HepG2 (cell line): ENCODE measurements around the gene PELO. TPM values are rescaled to one million over a fixed set of nuclear protein-coding genes. Genes with fewer than 3 reads are reported as not detected.

Source experiments
- ARID5B ChIP-seq: IDR thresholded peaks from 2 replicates; pipeline ENCODE4 v1.4.0; 2020; ENCODE audit warnings: mild to moderate bottlenecking, missing genetic modification reagents
- CREB1 ChIP-seq, 2 experiments: fragments of 450-650 bp in 1 of 2; IDR thresholded peaks; 2 replicates each; pipeline ENCODE4 v1.6.1; 2016 to 2017; ENCODE audit warnings: control low read depth in 1 of 2, mild to moderate bottlenecking in 1 of 2, missing compliant biosample characterization in 1 of 2, missing genetic modification characterization in 1 of 2
- DBP ChIP-seq: sonication (generic); formaldehyde crosslinking; IDR thresholded peaks from 2 replicates; pipeline ENCODE4 v1.4.0; 2020; ENCODE audit warnings: missing genetic modification reagents; ENCODE audit errors: not compliant biosample characterization
- DMTF1 ChIP-seq: sonication (generic); formaldehyde crosslinking; IDR thresholded peaks from 2 replicates; pipeline ENCODE4 v1.4.0; 2020; ENCODE audit warnings: mild to moderate bottlenecking, missing genetic modification reagents
- DR1 ChIP-seq: sonication (generic); formaldehyde crosslinking; IDR thresholded peaks from 2 replicates; pipeline ENCODE4 v1.8.0; 2021; ENCODE audit warnings: mild to moderate bottlenecking, missing genetic modification reagents, inconsistent platforms
- GMEB1 ChIP-seq: sonication (generic); formaldehyde crosslinking; IDR thresholded peaks from 2 replicates; pipeline ENCODE4 v1.5.1; 2020; ENCODE audit warnings: missing genetic modification reagents, mild to moderate bottlenecking, borderline replicate concordance
- GRHL1 ChIP-seq: sonication (generic); formaldehyde crosslinking; conservative IDR thresholded peaks from 2 replicates; pipeline ENCODE4 v1.8.0; 2022; ENCODE audit warnings: missing genetic modification reagents
- HOXA5 ChIP-seq: sonication (generic); formaldehyde crosslinking; IDR thresholded peaks from 2 replicates; pipeline ENCODE4 v1.4.0; 2020; ENCODE audit warnings: missing genetic modification reagents
- IKZF4 ChIP-seq: sonication (generic); formaldehyde crosslinking; IDR thresholded peaks from 2 replicates; pipeline ENCODE4 v1.5.1; 2020; ENCODE audit warnings: borderline replicate concordance, mild to moderate bottlenecking, low read depth, missing genetic modification reagents; ENCODE audit errors: not compliant biosample characterization
- NFKBIZ ChIP-seq: IDR thresholded peaks from 2 replicates; pipeline ENCODE4 v1.6.1; 2018; ENCODE audit warnings: missing genetic modification reagents, missing compliant biosample characterization
- ONECUT2 ChIP-seq: sonication (generic); formaldehyde crosslinking; IDR thresholded peaks from 2 replicates; pipeline ENCODE4 v1.4.0; 2020; ENCODE audit warnings: missing genetic modification reagents
- RBM22 ChIP-seq: fragments of 200-400 bp; formaldehyde crosslinking; optimal IDR thresholded peaks from 2 replicates; pipeline ENCODE3; 2017; ENCODE audit warnings: mild to moderate bottlenecking, low read length, moderate library complexity
- SMYD3 ChIP-seq: sonication (generic); formaldehyde crosslinking; IDR thresholded peaks from 2 replicates; pipeline ENCODE4 v1.8.1; 2023; ENCODE audit warnings: mild to moderate bottlenecking, missing genetic modification reagents
- TGIF2 ChIP-seq: IDR thresholded peaks from 2 replicates; pipeline ENCODE4 v1.6.1; 2016; ENCODE audit warnings: control low read depth, missing compliant biosample characterization
- TSC22D2 ChIP-seq: sonication (generic); formaldehyde crosslinking; IDR thresholded peaks from 2 replicates; pipeline ENCODE4 v1.5.1; 2020; ENCODE audit warnings: missing genetic modification reagents, mild to moderate bottlenecking, borderline replicate concordance
- ZNF501 ChIP-seq: sonication (generic); formaldehyde crosslinking; IDR thresholded peaks from 2 replicates; pipeline ENCODE4 v1.5.1; 2020; ENCODE audit warnings: mild to moderate bottlenecking, moderate library complexity, missing genetic modification reagents
- polyA plus RNA-seq, 8 experiments: library from polyadenylated mRNA; depleted of rRNA in 3 of 8; stranded (reverse) in 7 of 8; unstranded in 1 of 8; fragments of >200 nt; fragmentation: Illumina TruSeq in 4 of 8; extraction: Trizol in 4 of 8; gene quantifications; 2 replicates each; pipeline versions ENCODE4 v1.2.1 to v1.2.3, GENCODE V29; 2011 to 2016; ENCODE audit warnings: low read depth in 4 of 8, missing spikeins in 1 of 8, mixed read lengths in 1 of 8; ENCODE audit not compliant: insufficient read depth in 1 of 8
- total RNA-seq, 5 experiments: library from RNA; depleted of rRNA; stranded (reverse); fragments of >200 nt; fragmentation: Illumina TruSeq; extraction: Trizol; gene quantifications; 2 replicates each; pipeline ENCODE4 v1.2.3, GENCODE V29; 2016; ENCODE audit warnings: low read depth in 1 of 5

PELO gene
- total and polyA plus RNA-seq, 2 of the 13 experiments (the other 11 are each of a cell fraction or from before 2014, with no cell fraction given) = 19.0 to 23.9 TPM

GRCh38 chr5:52787600-52788504, at the start of gene PELO, which contains the start of gene ITGA1 (continued):
- TF ChIP-seq SMYD3 (CRISPR knock-in tag) = no peak
- TF ChIP-seq NFKBIZ (CRISPR knock-in tag) = 0 out of 2 replicates have a peak, but pooled peaks have one; percentile 50
- no peak for TF ChIP-seq DBP
- TF ChIP-seq CREB1 (IDR thresholded peaks at IDR 0.05) = no peak
- no peak for TF ChIP-seq CREB1 (CRISPR knock-in tag; IDR thresholded peaks at IDR 0.05)
- TF ChIP-seq TSC22D2 (CRISPR knock-in tag) = peak; percentile 47; the same call in 1 of the 2 replicates
- TF ChIP-seq HOXA5 = no peak; the same call in 1 of the 2 replicates
- TF ChIP-seq TGIF2 = no peak; the same call in 1 of the 2 replicates
- TF ChIP-seq ARID5B = peak; percentile 46; the same call in 1 of the 2 replicates
- TF ChIP-seq IKZF4 (CRISPR knock-in tag) = no peak
- TF ChIP-seq ONECUT2 = no peak
- peak; percentile 94 for TF ChIP-seq ZNF501 (CRISPR knock-in tag)
- TF ChIP-seq RBM22 = no peak
- TF ChIP-seq GRHL1 = no peak
- peak; percentile 75 for TF ChIP-seq DR1 (CRISPR knock-in tag)
- TF ChIP-seq DMTF1 = no peak
- TF ChIP-seq GMEB1 = peak; percentile 56; the same call in 1 of the 2 replicates
